ENCODE measurements around the gene TREX2.

DNA sequence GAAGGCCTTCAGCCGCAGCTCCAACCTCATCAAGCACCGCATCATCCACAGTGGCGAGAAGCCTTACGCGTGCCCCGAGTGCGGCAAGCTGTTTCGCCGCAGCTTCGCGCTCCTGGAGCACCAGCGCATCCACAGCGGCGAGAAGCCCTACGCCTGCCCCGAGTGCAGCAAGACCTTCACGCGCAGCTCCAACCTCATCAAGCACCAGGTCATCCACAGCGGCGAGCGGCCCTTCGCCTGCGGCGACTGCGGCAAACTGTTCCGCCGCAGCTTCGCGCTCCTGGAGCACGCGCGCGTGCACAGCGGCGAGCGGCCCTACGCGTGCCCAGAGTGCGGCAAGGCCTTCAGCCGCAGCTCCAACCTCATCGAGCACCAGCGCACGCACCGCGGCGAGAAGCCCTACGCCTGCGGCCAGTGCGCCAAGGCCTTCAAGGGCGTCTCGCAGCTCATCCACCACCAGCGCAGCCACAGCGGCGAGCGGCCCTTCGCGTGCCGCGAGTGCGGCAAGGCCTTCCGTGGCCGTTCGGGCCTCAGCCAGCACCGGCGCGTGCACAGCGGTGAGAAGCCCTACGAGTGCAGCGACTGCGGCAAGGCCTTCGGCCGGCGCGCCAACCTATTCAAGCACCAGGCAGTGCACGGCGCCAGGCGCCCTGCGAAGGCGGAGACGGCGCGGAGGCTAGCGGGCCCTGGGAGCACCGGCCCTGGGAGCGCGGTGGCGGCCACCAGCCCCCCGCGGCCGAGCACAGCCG is 24.8 kb downstream of the TREX2 start:
- TF ChIP-seq, protein P1, sequence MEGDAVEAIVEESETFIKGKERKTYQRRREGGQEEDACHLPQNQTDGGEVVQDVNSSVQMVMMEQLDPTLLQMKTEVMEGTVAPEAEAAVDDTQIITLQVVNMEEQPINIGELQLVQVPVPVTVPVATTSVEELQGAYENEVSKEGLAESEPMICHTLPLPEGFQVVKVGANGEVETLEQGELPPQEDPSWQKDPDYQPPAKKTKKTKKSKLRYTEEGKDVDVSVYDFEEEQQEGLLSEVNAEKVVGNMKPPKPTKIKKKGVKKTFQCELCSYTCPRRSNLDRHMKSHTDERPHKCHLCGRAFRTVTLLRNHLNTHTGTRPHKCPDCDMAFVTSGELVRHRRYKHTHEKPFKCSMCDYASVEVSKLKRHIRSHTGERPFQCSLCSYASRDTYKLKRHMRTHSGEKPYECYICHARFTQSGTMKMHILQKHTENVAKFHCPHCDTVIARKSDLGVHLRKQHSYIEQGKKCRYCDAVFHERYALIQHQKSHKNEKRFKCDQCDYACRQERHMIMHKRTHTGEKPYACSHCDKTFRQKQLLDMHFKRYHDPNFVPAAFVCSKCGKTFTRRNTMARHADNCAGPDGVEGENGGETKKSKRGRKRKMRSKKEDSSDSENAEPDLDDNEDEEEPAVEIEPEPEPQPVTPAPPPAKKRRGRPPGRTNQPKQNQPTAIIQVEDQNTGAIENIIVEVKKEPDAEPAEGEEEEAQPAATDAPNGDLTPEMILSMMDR (conservative IDR thresholded peaks at IDR 0.05; ENCODE audit: low read length), result no peak
- TF ChIP-seq EZH2phosphoT487 (IDR thresholded peaks at IDR 0.05; ENCODE audit: borderline replicate concordance, low read depth, low read length), result no peak

Data from OCI-LY7 (cell line).